Neuron (in vitro differentiated cells): ENCODE data around the gene CGNL1.
A peak's percentile ranks its signal among the peaks of the same experiment; 100 is the strongest.

Experiments
- H2AFZ ChIP-seq: one replicate; pipeline ENCODE4 v1.6.1; 2013; ENCODE audit warnings: low read depth, mild to moderate bottlenecking, inconsistent platforms, low read length, moderate library complexity
- H3K27me3 ChIP-seq: one replicate; pipeline ENCODE4 v1.6.1; 2013; ENCODE audit warnings: low read length; ENCODE audit not compliant: insufficient read depth
- H3K36me3 ChIP-seq: one replicate; pipeline ENCODE4 v1.6.1; 2013; ENCODE audit warnings: low read length; ENCODE audit not compliant: insufficient read depth
- H3K4me1 ChIP-seq: one replicate; pipeline ENCODE4 v1.6.1; 2013; ENCODE audit warnings: low read length; ENCODE audit not compliant: insufficient read depth
- H3K4me3 ChIP-seq: 2 replicates; pipeline ENCODE4 v1.5.1; 2013; ENCODE audit warnings: mild to moderate bottlenecking, low read length, moderate library complexity
- H3K9me3 ChIP-seq: one replicate; pipeline ENCODE4 v1.6.1; 2013; ENCODE audit warnings: low read length

Gene CGNL1, protein sequence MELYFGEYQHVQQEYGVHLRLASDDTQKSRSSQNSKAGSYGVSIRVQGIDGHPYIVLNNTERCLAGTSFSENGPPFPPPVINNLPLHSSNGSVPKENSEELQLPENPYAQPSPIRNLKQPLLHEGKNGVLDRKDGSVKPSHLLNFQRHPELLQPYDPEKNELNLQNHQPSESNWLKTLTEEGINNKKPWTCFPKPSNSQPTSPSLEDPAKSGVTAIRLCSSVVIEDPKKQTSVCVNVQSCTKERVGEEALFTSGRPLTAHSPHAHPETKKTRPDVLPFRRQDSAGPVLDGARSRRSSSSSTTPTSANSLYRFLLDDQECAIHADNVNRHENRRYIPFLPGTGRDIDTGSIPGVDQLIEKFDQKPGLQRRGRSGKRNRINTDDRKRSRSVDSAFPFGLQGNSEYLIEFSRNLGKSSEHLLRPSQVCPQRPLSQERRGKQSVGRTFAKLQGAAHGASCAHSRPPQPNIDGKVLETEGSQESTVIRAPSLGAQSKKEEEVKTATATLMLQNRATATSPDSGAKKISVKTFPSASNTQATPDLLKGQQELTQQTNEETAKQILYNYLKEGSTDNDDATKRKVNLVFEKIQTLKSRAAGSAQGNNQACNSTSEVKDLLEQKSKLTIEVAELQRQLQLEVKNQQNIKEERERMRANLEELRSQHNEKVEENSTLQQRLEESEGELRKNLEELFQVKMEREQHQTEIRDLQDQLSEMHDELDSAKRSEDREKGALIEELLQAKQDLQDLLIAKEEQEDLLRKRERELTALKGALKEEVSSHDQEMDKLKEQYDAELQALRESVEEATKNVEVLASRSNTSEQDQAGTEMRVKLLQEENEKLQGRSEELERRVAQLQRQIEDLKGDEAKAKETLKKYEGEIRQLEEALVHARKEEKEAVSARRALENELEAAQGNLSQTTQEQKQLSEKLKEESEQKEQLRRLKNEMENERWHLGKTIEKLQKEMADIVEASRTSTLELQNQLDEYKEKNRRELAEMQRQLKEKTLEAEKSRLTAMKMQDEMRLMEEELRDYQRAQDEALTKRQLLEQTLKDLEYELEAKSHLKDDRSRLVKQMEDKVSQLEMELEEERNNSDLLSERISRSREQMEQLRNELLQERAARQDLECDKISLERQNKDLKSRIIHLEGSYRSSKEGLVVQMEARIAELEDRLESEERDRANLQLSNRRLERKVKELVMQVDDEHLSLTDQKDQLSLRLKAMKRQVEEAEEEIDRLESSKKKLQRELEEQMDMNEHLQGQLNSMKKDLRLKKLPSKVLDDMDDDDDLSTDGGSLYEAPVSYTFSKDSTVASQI

DNA sequence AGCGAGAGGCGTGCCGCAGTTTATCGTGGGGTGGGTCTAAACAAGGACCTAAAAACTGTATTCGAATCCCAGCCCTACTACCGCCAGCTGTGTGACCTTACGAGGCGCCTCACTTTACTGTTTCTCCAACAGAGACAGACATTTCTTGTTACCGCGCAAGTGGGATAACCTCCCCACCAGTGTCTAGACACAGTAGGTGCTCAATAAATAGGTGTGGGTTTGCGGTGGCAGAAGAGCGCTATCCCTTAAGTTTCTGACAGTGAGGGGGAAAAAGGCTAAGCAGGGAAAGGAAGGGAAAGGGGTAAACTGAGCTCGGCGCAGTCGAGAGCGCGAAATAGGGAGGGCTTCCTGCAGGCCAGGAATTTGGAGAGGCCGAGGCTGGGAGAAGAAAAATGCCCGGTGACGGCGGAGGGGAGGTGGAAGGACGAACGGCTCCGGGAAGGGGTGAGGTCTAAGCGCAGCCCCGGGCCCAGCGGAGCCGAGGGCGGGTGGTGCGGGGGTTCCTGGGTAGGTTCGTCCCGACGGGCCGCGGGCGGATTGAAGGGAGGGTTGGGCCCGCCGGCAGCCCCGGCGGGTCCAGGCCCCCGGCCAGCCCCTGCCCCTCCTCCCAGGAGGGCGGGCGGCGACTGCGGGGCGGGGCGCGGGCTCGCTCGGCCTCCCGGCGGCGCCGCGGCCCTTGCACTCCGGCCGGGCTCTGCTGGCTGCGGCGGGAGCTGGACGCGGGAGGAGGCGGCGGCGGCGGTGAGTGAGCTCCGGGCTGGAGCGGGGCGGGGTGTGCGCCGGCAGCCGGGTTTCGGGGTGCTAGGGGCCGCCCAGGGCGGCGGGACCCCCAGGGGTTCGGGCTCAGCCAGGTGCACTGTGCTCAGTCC, at the start of gene CGNL1:
Gene CGNL1 (plus strand): TSS at position 679 of the 869 bp plus-strand sequence. CDS start 61,495 bp downstream, outside the sequence.
- peak within 1 kb of the TSS; percentile 47 for H3K4me3 ChIP-seq
- H3K27me3 ChIP-seq = no peaks in the 10 kb centered on the region
- H2AFZ ChIP-seq = peak within 1 kb of the TSS; percentile 96
- no peaks in the 10 kb centered on the region for H3K36me3 ChIP-seq
- H3K4me1 ChIP-seq = peaks cover 5% of the 10 kb centered on the region
- no peaks in the 10 kb centered on the region for H3K9me3 ChIP-seq

DNA sequence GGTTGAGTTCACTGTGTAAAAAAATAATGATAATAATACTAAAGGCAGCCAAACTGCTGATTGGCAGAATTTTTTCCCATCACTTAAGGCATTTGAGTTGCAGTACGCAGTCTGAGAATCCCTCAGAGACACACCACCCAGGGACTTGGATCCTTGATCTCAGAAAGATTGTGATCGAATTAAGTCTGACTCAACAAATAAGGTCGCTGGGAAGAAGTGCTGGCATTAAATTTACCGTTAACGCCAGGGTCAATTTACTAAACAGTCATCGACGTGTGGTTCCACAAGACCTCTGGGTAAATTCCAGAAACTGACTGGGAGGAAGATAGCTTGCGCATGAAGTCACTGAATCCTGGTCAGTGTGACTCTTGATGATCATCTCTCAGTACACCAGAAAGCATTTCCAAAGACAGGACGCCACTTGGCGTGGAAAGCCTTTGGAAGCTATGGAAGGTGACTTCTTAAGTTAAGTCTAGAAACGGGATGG, 48.3 kb upstream of the CGNL1 start:
- no peaks in the 10 kb centered on the region for H3K4me1 ChIP-seq
- no peak overlapping the region for H2AFZ ChIP-seq
- H3K4me3 ChIP-seq = no peak overlapping the region
- H3K36me3 ChIP-seq = no peaks in the 10 kb centered on the region
- H3K27me3 ChIP-seq = no peaks in the 10 kb centered on the region
- H3K9me3 ChIP-seq = no peaks in the 10 kb centered on the region

- Histone ChIP-seq H3K9me3 (no peaks in the 10 kb centered on the region), H3K27me3 (no peaks in the 10 kb centered on the region), H3K4me1 (no peaks in the 10 kb centered on the region), H3K36me3 (no peaks in the 10 kb centered on the region), H3K4me3 (no peak overlapping the region), H2AFZ (no peak overlapping the region)
Measured at GRCh38 chr15:57328479-57328878, 47.8 kb upstream of the CGNL1 start.

DNA sequence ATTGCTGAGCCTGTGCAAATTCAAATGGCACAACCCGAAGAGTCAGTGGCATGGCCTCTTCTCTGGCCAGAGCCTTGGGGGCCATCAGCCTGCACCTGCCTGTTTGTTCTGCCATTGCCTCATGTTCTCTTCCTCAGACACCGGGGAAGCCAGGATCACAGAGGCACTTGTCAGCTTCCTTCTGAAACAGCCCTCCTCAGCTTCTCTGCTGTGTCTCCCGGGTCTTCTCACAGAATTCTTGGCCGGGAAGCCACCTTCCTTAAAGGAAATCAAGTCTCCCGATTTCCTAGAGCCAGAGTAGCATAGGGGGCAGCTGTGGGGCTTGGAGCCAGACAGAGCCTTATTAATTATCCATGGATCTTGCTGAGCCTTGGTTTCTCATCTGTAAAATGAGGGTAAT, 47.4 kb upstream of the CGNL1 start:
- no peaks in the 10 kb centered on the region for H3K27me3 ChIP-seq
- H2AFZ ChIP-seq = no peak overlapping the region
- no peaks in the 10 kb centered on the region for H3K4me1 ChIP-seq
- H3K9me3 ChIP-seq = no peaks in the 10 kb centered on the region
- no peaks in the 10 kb centered on the region for H3K36me3 ChIP-seq
- H3K4me3 ChIP-seq = no peak overlapping the region

GRCh38 chr15:57329582-57330367, 46.5 kb upstream of the CGNL1 start:
- Histone ChIP-seq H2AFZ (no peak overlapping the region), H3K27me3 (no peaks in the 10 kb centered on the region), H3K36me3 (no peaks in the 10 kb centered on the region), H3K4me1 (no peaks in the 10 kb centered on the region), H3K9me3 (no peaks in the 10 kb centered on the region), H3K4me3 (no peak overlapping the region)

- H3K36me3 ChIP-seq = no peaks in the 10 kb centered on the region
- no peaks in the 10 kb centered on the region for H3K4me1 ChIP-seq
- no peak overlapping the region for H2AFZ ChIP-seq
- H3K27me3 ChIP-seq = no peaks in the 10 kb centered on the region
- no peaks in the 10 kb centered on the region for H3K9me3 ChIP-seq
- H3K4me3 ChIP-seq = no peak overlapping the region
Measured at GRCh38 chr15:57330619-57331340, 45.5 kb upstream of the CGNL1 start.

GRCh38 chr15:57332326-57332725, 44.0 kb upstream of the CGNL1 start:
- Histone ChIP-seq H3K9me3 (no peaks in the 10 kb centered on the region), H3K36me3 (no peaks in the 10 kb centered on the region), H3K4me3 (no peak overlapping the region), H3K27me3 (no peaks in the 10 kb centered on the region), H3K4me1 (no peaks in the 10 kb centered on the region), H2AFZ (no peak overlapping the region)

GRCh38 chr15:57333487-57333886, 42.8 kb upstream of the CGNL1 start:
- Histone ChIP-seq H3K4me1 (no peaks in the 10 kb centered on the region), H3K27me3 (no peaks in the 10 kb centered on the region), H3K4me3 (no peak overlapping the region), H3K9me3 (no peaks in the 10 kb centered on the region), H2AFZ (no peak overlapping the region), H3K36me3 (no peaks in the 10 kb centered on the region)

DNA sequence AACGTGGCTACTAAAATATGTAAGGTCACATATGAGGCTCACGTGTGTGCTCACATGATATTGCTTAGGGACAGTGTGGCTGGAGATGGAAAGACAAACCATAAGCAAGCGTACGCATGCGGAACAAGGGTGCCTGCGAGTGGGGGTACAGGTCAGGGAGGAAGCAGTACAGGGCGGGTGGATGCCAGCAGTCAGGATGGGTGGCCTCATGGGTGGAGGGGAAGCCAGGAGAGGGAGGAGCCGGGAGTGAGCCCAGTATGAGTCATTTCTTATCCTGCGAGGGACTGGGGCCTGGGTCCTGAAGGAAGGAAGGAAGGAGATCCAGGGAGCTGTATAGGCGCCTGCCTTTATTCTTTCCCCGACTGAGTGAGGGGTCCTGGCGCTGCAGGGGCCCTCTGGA, 42.0 kb upstream of the CGNL1 start:
- Histone ChIP-seq H2AFZ (no peak overlapping the region), H3K27me3 (no peaks in the 10 kb centered on the region), H3K4me1 (no peaks in the 10 kb centered on the region), H3K9me3 (no peaks in the 10 kb centered on the region), H3K36me3 (no peaks in the 10 kb centered on the region), H3K4me3 (no peak overlapping the region)

- no peaks in the 10 kb centered on the region for H3K36me3 ChIP-seq
- no peak overlapping the region for H2AFZ ChIP-seq
- H3K9me3 ChIP-seq = no peaks in the 10 kb centered on the region
- H3K4me1 ChIP-seq = no peaks in the 10 kb centered on the region
- no peaks in the 10 kb centered on the region for H3K27me3 ChIP-seq
- no peak overlapping the region for H3K4me3 ChIP-seq
Measured at GRCh38 chr15:57335293-57335715, 41.0 kb upstream of the CGNL1 start.

DNA sequence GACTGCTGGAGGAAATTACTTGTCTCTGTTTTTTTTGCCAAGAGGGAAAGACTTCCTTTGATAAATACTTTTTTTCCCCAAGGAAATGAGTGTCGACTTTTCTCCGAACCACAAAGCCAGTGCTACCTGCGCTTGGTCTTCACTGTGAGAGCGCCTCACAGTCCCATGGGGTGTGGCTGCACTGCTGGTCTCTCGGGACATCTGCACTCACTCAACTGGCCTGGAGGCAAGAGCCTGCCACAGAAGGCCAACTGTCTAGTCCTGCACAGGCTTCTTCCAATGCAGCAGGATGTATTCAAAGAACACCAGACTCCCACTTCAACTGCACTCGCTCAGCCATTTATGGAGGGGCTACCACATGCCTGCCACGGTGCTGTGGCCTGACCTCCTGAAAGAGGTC, 40.6 kb upstream of the CGNL1 start:
- no peaks in the 10 kb centered on the region for H3K9me3 ChIP-seq
- H3K4me3 ChIP-seq = no peak overlapping the region
- H2AFZ ChIP-seq = no peak overlapping the region
- no peaks in the 10 kb centered on the region for H3K27me3 ChIP-seq
- H3K36me3 ChIP-seq = no peaks in the 10 kb centered on the region
- no peaks in the 10 kb centered on the region for H3K4me1 ChIP-seq
